Activated CD8-positive, alpha-beta memory T cell treated with anti-CD3 and anti-CD28 coated beads, Interleukin-2, amount 10 ng/mL, durations not matched to agents 7 days and 5 days (primary cell): ENCODE results near the gene GNPTG. TPM values are rescaled to one million over a fixed set of nuclear protein-coding genes. Genes with fewer than 3 reads are reported as not detected.

Experiments used
- ATAC-seq: fragments of 150-1000 bp; cut with Tn5 transposase; one replicate; pipeline ENCODE4 v1.10.0; 2021; ENCODE audit warnings: moderate library complexity
- CTCF ChIA-PET: fragments of 350-600 bp; sonication (Branson Sonifier 250); formaldehyde crosslinking; loops from one replicate; lab custom pipeline; 2021; ENCODE audit warnings: antibody characterized with exemption; lab: Charles Lee
- DNase-seq: peaks from one replicate; pipeline ENCODE4 v3.0.0-alpha.2; 2020
- H3K27ac Mint-ChIP-seq: one replicate; pipeline ENCODE4 v1.8.0; 2021; ENCODE audit warnings: mild to moderate bottlenecking, mixed read lengths
- H3K27me3 Mint-ChIP-seq: one replicate; pipeline ENCODE4 v1.8.0; 2021; ENCODE audit warnings: mixed read lengths
- H3K36me3 Mint-ChIP-seq: one replicate; pipeline ENCODE4 v1.8.0; 2021; ENCODE audit warnings: mild to moderate bottlenecking, mixed read lengths
- H3K4me1 Mint-ChIP-seq: one replicate; pipeline ENCODE4 v1.8.0; 2021; ENCODE audit warnings: mixed read lengths
- H3K4me3 Mint-ChIP-seq: one replicate; pipeline ENCODE4 v1.8.0; 2021; ENCODE audit warnings: mild to moderate bottlenecking, moderate library complexity, mixed read lengths
- H3K9me3 Mint-ChIP-seq: one replicate; pipeline ENCODE4 v1.8.0; 2022; ENCODE audit warnings: low read depth, mixed read lengths
- total RNA-seq, 2 experiments: library from RNA; stranded (reverse); gene quantifications; one replicate each; pipeline ENCODE4 v1.2.3, GENCODE V29; 2021

Gene GNPTG
- total RNA-seq, 2 experiments from 2014 or later, result 29.3 to 33.0 TPM

DNA sequence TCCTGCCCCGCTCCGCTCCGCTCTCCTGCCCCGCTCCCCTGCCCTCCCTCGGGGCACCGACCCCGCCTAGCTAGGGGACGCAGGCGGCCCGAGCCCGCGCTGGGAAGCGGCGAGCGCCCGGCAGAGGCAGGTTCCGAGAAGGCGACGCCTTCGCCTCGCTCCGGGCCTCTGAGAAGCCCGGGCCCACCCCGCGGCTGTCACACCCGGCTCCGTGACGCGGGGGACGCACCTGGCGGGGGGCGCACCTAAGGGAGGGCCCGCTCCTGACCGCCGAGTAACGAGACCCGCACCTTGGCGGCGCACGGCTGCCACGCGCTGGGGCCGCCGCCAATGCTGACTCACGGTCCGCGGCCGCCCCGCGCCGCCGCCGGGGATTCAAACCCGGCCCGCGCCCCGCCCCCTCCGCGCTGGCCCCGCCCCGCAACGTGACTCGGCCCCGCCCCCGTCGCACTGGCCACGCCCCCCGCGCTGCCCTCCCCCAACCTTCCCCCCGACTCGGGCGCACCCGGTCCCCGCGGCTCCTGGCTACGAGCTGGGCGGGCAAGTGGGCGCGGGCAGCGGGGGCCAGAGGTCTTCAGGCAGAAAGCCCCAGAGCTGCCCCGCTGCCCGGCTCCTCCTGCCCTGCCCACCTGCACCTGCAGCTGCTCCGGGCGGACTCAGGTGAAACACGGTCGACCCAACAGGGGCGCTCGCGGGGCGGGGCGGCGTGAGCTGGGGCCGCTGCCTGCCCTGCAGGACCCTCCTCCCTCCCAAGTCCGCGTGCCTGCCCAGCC, 27.8 kb downstream of the GNPTG start:
- H3K4me3 Mint-ChIP-seq, result peak overlapping the region; percentile 76
- ATAC-seq (peak; percentile 83), DNase-seq (peak; percentile 70)
- H3K36me3 Mint-ChIP-seq, result no peaks in the 10 kb centered on the region
- CTCF ChIA-PET, result interaction anchor here (0.9 to 2.6 kb wide), 3 partner anchors 9 to 28 kb away, joined by 3 to 10 read pairs (median 7); no protein-coding TSS in a partner anchor
- H3K9me3 Mint-ChIP-seq, result no peaks in the 10 kb centered on the region
- peak overlapping the region; percentile 85 for H3K27ac Mint-ChIP-seq
- peaks cover 18% of the 10 kb centered on the region for H3K4me1 Mint-ChIP-seq
- H3K27me3 Mint-ChIP-seq, result no peaks in the 10 kb centered on the region

DNA sequence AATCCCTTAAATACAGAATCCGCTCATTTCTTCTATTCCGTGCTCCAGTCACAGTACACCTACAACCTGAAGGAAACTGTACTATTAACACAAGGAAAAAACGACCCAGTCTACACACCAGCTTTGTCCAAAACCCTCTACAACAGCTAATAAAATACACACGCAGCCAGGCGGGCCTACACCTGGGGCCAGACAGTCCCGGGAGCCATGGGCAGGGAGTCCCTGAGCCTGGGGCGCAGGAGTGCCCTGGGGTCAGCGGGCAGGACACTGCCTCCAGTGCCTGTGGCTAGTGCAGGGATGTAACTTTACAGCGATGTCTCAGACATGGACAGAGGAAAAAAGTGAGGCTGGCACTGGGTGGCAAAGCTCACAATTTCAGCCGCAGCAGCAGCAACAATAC, 28.5 kb downstream of the GNPTG start:
- Mint-ChIP-seq H3K9me3 (no peaks in the 10 kb centered on the region), H3K4me1 (peaks cover 18% of the 10 kb centered on the region), H3K4me3 (peak overlapping the region; percentile 70), H3K27ac (peak overlapping the region; percentile 43), H3K27me3 (no peaks in the 10 kb centered on the region), H3K36me3 (no peaks in the 10 kb centered on the region)
- DNase-seq, result no peak
- CTCF ChIA-PET, result interaction anchor here (0.7 to 2.6 kb wide), 2 partner anchors 9 to 58 kb away, joined by 3 to 7 read pairs; no protein-coding TSS in a partner anchor
- ATAC-seq, result no peak

DNA sequence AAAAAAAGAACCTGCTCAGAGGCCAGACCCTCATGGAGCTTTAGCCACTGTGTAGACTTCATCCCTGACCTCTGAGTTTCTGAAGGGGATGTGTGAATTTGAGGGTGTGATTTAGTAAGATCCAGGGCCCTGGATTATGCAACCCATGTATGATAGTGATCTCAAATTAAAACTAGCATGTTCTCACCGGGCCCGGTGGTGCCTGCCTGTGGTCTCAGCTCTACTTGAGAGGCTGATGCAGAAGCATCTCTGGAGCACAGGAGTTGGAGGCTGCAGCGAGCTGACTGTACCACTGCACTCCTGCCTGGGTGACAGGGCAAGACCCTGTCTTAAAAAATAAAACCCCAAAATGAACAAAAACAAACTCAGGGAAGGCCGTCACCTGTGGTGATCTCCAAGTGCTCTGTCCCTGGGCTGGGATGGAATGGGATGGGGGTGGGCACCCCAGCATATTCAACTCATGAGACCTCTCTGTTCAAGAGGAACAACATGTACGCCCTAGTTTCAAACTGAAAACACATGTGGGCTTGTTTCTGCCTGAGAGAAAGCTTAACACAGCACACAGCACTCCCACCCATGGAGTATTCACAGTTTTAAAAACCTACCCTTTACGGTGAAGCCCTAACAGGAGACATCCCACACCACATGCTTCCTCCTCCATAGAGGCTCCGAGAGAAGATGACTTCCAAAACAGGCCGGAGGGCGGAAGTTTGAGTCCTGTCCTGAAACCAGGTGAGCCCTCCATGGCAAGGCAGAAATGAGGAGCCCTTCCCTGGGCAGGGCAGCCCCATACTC, 30.1 kb downstream of the GNPTG start:
- no peaks in the 10 kb centered on the region for H3K36me3 Mint-ChIP-seq
- H3K27ac Mint-ChIP-seq, result no peak overlapping the region
- no peak for DNase-seq
- no peaks in the 10 kb centered on the region for H3K9me3 Mint-ChIP-seq
- no peak overlapping the region for H3K4me3 Mint-ChIP-seq
- peaks cover 18% of the 10 kb centered on the region for H3K4me1 Mint-ChIP-seq
- no peak for ATAC-seq
- H3K27me3 Mint-ChIP-seq, result no peaks in the 10 kb centered on the region
- CTCF ChIA-PET, result interaction anchor here (0.6 to 2.6 kb wide), 2 partner anchors 11 to 35 kb away, joined by 3 to 7 read pairs; no protein-coding TSS in a partner anchor

DNA sequence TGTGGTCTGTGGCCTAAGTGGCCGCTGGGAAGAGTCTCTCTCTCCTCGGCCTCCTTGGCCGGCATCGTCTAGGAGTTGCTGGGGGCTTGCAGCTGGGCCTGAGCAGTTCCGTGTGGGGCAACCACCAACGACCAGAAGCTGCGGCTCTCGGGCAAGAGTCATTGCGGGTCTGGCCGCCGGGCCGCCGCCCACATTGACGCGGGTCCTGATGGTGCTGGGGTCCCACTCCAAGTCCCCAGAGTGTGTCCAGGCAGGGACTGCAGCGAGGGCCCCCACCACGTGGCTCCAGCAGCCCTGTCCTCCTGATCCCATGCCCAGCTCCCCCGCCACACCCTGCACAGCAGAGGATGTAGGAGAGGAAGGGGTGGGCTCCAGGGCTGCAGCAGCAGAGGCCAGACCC, 31.8 kb downstream of the GNPTG start:
- H3K9me3 Mint-ChIP-seq, result no peaks in the 10 kb centered on the region
- DNase-seq (no peak), ATAC-seq (no peak)
- H3K4me1 Mint-ChIP-seq, result peaks cover 9% of the 10 kb centered on the region
- CTCF ChIA-PET, result no interaction called here
- H3K4me3 Mint-ChIP-seq, result no peak overlapping the region
- no peaks in the 10 kb centered on the region for H3K36me3 Mint-ChIP-seq
- H3K27ac Mint-ChIP-seq, result no peak overlapping the region
- H3K27me3 Mint-ChIP-seq, result no peaks in the 10 kb centered on the region

DNA sequence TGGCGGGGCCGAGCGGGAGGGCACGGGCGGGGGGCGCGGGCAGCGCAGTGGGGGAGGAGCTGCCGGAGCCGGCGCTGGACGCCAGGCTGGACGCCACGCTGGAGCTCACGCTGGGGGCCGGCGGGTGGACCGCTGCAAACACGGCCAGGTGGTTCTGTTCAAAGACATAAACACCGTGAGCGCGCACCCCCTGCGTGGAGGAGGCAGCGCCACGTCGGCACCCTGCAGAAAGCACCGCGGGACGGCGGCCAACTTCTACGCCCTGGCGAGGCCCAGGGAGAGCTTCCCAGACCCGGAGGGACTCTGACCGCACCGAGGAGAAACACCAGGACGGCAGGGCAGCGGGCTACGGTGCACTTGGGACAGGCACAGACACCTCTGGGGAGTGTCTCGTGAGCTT, 33.5 kb downstream of the GNPTG start:
- DNase-seq (no peak), ATAC-seq (no peak)
- Mint-ChIP-seq H3K4me3 (no peak overlapping the region), H3K4me1 (peaks cover under 1% of the 10 kb centered on the region), H3K27me3 (no peaks in the 10 kb centered on the region), H3K27ac (no peak overlapping the region), H3K36me3 (no peaks in the 10 kb centered on the region), H3K9me3 (no peaks in the 10 kb centered on the region)
- CTCF ChIA-PET, result no interaction called here

DNA sequence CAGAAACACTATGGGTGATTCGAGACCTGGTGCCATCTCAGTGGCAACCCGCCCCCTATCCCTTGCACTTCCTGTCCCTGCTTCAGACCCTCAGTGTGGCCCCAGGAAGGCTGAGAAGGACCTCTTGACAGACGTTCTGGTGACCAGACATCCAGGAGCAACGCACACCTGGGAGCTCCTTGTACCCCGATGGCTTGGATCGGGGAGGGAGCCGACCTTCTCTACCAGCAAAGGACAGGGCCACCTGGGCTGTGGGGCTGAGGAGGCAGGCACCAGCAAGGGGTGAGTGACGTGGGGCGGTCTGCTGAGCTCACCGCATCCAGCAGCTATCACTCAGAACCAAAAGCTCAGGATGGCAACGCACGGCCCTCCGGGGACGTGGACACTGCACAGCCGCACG, 35.6 kb downstream of the GNPTG start:
- Mint-ChIP-seq H3K36me3 (no peaks in the 10 kb centered on the region), H3K9me3 (no peaks in the 10 kb centered on the region), H3K4me1 (no peaks in the 10 kb centered on the region), H3K27me3 (no peaks in the 10 kb centered on the region), H3K4me3 (no peak overlapping the region), H3K27ac (no peak overlapping the region)
- ATAC-seq (no peak), DNase-seq (no peak)
- CTCF ChIA-PET, result no interaction called here

DNA sequence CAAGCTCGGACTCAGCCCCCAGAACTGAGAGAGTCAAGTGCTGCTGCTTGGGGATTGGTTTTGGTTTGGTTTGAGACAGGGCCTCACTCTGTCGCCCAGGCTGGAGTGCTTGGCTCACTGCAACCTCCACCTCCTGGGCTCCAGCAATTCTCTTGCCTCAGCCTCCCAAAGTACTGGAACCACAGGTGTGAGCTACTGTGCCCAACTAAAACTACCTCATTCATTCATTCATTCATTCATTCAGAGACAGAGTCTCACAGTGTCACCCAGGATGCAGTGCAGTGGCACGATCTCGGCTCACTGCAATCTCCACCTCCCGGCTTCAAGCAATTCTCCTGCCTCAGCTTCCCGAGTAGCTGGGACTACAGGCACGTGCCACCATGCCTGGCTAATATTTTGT, 38.0 kb downstream of the GNPTG start:
- CTCF ChIA-PET, result no interaction called here
- H3K27ac Mint-ChIP-seq, result no peak overlapping the region
- no peak overlapping the region for H3K4me3 Mint-ChIP-seq
- H3K27me3 Mint-ChIP-seq, result no peaks in the 10 kb centered on the region
- H3K9me3 Mint-ChIP-seq, result no peaks in the 10 kb centered on the region
- H3K36me3 Mint-ChIP-seq, result no peaks in the 10 kb centered on the region
- no peaks in the 10 kb centered on the region for H3K4me1 Mint-ChIP-seq
- ATAC-seq (no peak), DNase-seq (no peak)

DNA sequence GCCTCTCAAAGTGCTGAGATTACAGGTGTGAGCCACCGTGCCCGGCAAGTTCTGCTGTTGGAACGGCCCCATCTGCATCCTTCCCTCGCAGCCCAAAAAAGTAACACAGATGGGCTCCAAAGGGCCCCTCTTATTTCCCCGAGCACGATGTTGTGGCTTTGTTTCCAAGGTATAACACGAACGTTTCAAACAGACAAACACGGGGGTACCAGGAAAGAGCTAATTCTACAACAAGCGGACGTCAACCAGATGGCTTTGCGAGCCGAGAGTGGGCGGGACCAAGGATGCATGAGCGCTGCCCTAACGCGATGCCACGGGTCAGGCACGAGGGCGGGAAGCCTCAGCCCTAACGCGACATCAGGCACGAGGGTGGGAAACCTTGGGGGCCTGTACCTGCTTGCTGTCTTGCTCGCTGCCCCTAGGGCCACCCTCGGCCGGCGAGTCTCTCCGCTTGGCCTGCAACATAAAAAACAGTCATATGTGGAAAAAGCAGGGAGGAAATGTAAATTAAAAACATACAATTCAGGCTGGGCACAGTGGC, 38.6 kb downstream of the GNPTG start:
- H3K36me3 Mint-ChIP-seq, result no peaks in the 10 kb centered on the region
- H3K4me3 Mint-ChIP-seq, result no peak overlapping the region
- H3K27me3 Mint-ChIP-seq, result no peaks in the 10 kb centered on the region
- CTCF ChIA-PET, result interaction anchor here (1.7 kb wide), 1 partner anchor 27 kb away, joined by 4 read pairs; no protein-coding TSS in a partner anchor
- H3K9me3 Mint-ChIP-seq, result no peaks in the 10 kb centered on the region
- H3K27ac Mint-ChIP-seq, result no peak overlapping the region
- H3K4me1 Mint-ChIP-seq, result no peaks in the 10 kb centered on the region
- DNase-seq, result no peak
- no peak for ATAC-seq

DNA sequence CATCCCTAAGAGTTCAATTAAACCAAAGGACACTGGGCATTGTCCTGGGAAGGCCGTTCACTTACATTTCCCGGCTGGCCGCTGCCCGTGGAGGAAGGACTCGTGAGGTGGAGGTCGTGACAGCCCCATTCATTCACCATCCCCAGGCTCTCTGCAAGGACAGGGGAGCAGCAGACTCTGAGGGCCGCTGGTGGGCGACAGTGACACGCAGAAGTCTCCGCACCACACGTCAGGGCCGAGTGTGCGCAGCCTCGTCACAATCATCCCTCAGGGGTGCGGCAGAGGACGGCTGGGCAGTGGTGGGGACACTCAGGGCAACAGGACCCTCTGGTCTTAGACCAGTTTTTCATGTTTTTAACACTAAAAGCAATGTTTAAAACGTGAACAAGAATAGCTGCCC, 41.1 kb downstream of the GNPTG start:
- Mint-ChIP-seq H3K27ac (no peak overlapping the region), H3K36me3 (no peaks in the 10 kb centered on the region), H3K4me1 (no peaks in the 10 kb centered on the region), H3K9me3 (no peaks in the 10 kb centered on the region), H3K4me3 (no peak overlapping the region), H3K27me3 (no peaks in the 10 kb centered on the region)
- CTCF ChIA-PET, result no interaction called here
- ATAC-seq (no peak), DNase-seq (no peak)

DNA sequence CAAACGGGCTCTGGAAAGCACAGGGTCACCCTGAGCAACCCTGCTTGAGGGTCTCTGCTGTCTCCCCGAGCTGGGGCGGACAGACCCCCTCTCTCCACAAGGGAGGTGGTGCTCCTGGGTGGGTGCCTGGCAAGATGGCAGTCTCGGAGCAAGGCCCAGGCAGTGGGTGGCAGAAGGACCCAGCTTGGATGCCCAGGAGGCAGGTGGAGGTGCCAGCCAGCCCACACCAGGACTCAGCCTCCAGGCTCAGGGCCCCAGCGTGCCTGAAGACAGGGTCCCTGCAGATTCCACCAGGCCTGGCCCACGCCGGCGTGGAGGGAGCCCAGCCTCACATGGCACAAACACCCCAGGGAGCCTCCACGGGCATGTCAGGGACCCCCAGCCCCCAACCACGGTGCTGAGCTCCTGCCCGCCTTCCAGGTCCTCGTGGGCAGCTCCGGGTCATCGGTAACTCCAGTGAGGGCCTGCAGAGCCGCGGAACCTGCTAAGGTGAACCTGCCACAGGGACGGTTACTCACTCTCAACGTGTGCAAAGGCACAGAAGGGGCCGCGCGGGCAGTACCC, 42.0 kb downstream of the GNPTG start:
- ATAC-seq (no peak), DNase-seq (no peak)
- Mint-ChIP-seq H3K4me3 (no peak overlapping the region), H3K36me3 (no peaks in the 10 kb centered on the region), H3K9me3 (no peaks in the 10 kb centered on the region), H3K27ac (no peak overlapping the region), H3K27me3 (no peaks in the 10 kb centered on the region), H3K4me1 (no peaks in the 10 kb centered on the region)
- CTCF ChIA-PET, result no interaction called here

DNA sequence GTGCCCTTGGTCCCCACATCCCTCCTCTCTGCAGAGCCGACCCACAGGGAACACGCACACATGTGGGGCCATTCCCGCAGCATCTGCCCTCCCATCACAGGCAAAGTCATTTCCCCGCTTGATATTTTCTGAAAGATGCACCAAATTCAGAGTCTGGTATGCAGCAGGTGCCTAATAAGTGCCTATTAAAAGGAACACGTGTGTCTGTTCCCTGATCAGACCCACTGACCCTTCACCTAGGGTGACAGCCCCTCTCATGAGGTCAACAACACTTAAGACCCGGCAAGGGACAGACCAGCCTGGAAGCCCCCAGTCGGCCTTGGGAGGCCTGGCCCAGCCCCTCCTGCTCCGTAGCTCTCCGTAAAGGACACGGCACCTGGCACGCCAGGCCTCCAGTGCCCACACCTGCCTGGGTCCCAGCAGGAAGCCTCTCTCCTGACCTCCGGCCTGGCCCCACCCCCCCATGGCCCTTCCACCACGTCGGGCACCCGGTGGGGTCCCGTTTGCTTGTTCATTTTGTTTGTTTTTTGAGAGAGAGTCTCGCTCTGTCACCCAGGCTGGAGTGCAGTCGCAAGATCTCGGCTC, 42.7 kb downstream of the GNPTG start:
- H3K9me3 Mint-ChIP-seq, result no peaks in the 10 kb centered on the region
- H3K4me1 Mint-ChIP-seq, result no peaks in the 10 kb centered on the region
- no peaks in the 10 kb centered on the region for H3K36me3 Mint-ChIP-seq

DNA sequence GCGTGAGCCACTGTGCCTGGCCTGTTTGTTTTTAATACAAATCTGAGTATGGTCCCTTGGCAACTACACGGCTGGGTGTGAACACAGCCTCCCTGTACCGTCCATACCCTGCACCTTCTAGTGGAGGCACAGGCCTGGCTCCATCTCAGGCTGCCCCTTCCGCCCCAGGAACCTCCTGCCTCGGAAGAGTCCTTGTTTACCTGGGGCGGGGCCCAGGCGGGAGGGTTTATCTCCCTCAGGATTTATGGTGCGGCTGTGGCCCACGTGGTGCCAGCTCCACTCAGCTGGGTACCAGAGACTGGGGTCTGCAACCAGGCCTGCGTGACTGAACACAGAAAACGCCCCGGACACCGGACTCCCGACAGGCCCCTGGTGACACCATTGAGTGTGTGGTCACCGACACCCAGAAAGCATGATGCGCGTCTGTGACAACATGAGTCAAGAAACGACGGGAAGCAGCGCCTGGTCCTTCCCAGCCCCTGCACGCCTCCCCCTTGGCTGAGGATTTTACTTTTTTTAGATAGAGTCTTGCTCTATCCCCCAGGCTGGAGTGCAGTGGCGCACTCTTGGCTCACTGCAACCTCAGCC, 43.8 kb downstream of the GNPTG start:
- DNase-seq, result no peak
- CTCF ChIA-PET, result no interaction called here
- Mint-ChIP-seq H3K4me1 (no peaks in the 10 kb centered on the region), H3K27me3 (no peaks in the 10 kb centered on the region), H3K9me3 (no peaks in the 10 kb centered on the region), H3K4me3 (no peak overlapping the region), H3K36me3 (no peaks in the 10 kb centered on the region), H3K27ac (no peak overlapping the region)
- no peak for ATAC-seq

More for the DNA sequence above, 42.7 kb downstream of the GNPTG start:
- Mint-ChIP-seq H3K27me3 (no peaks in the 10 kb centered on the region), H3K27ac (no peak overlapping the region), H3K4me3 (no peak overlapping the region)
- ATAC-seq (no peak), DNase-seq (no peak)
- CTCF ChIA-PET, result no interaction called here

DNA sequence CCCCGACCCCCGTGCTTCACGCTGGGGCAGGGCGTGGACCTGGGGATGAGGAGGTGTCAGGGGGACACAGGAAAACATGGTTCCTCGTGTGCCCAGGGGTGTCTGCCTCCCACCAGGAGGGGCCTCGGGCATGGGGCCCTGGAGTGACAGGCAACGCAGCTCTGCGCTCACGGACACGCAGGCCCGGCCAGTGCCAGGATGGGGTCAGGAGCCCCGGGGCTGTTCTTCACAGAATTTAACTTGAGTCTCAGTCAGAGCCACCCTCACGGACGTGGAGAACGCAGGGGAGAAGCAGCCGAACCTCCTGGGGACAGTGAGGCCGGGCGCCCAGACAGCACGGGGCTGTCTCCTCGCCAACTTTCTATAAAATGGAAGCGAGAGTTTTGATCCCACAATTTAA, 46.0 kb downstream of the GNPTG start:
- Mint-ChIP-seq H3K9me3 (no peaks in the 10 kb centered on the region), H3K4me1 (no peaks in the 10 kb centered on the region), H3K27ac (no peak overlapping the region), H3K27me3 (no peaks in the 10 kb centered on the region), H3K36me3 (peaks cover 4% of the 10 kb centered on the region), H3K4me3 (no peak overlapping the region)
- DNase-seq (no peak), ATAC-seq (no peak)
- CTCF ChIA-PET, result no interaction called here
